H9 (cell line): ENCODE measurements around the gene PPP3CA. TPM values are rescaled to one million over a fixed set of nuclear protein-coding genes. Genes with fewer than 3 reads are reported as not detected.

Source experiments
- DNase-seq: peaks from one replicate; pipeline ENCODE4 v3.0.0-alpha.2; 2017
- H2AFZ ChIP-seq: one replicate; pipeline ENCODE4 v1.6.1; 2013; ENCODE audit warnings: mild to moderate bottlenecking, low read length, control low read depth, moderate library complexity
- H2AK5ac ChIP-seq: 2 replicates; pipeline ENCODE4 v1.6.1; 2013; ENCODE audit warnings: low read length, control low read depth, mixed read lengths; ENCODE audit not compliant: insufficient read length
- H2BK120ac ChIP-seq: one replicate; pipeline ENCODE4 v1.6.1; 2013; ENCODE audit warnings: low read depth, mild to moderate bottlenecking, low read length, control low read depth, inconsistent platforms; ENCODE audit not compliant: poor library complexity, severe bottlenecking
- H2BK12ac ChIP-seq: 2 replicates; pipeline ENCODE4 v1.6.1; 2013; ENCODE audit warnings: low read length, control low read depth, mixed read lengths, low read depth; ENCODE audit not compliant: insufficient read length
- H2BK15ac ChIP-seq: 2 replicates; pipeline ENCODE4 v1.6.1; 2013; ENCODE audit warnings: low read depth, low read length, control low read depth
- H2BK20ac ChIP-seq: one replicate; pipeline ENCODE4 v1.6.1; 2013; ENCODE audit warnings: low read depth, mild to moderate bottlenecking, low read length, control low read depth, inconsistent platforms; ENCODE audit not compliant: poor library complexity, severe bottlenecking
- H2BK5ac ChIP-seq: 2 replicates; pipeline ENCODE4 v1.6.1; 2013; ENCODE audit warnings: low read length, control low read depth, mixed read lengths; ENCODE audit not compliant: insufficient read length
- H3K14ac ChIP-seq: 2 replicates; pipeline ENCODE4 v1.6.1; 2013; ENCODE audit warnings: low read length, control low read depth; ENCODE audit not compliant: insufficient read depth
- H3K18ac ChIP-seq: 2 replicates; pipeline ENCODE4 v1.6.1; 2013; ENCODE audit warnings: low read depth, mild to moderate bottlenecking, mixed read lengths, low read length, control low read depth; ENCODE audit not compliant: insufficient read length
- H3K23ac ChIP-seq: 2 replicates; pipeline ENCODE4 v1.6.1; 2013; ENCODE audit warnings: low read length, control low read depth, mixed read lengths, low read depth; ENCODE audit not compliant: insufficient read length
- H3K23me2 ChIP-seq: 2 replicates; pipeline ENCODE4 v1.6.1; 2013; ENCODE audit warnings: low read depth, mild to moderate bottlenecking, mixed read lengths, low read length, control low read depth; ENCODE audit not compliant: insufficient read length, poor library complexity, severe bottlenecking
- H3K27ac ChIP-seq: 2 replicates; pipeline ENCODE4 v1.5.1; 2013; ENCODE audit warnings: low read length, control low read depth, mixed read lengths, low read depth; ENCODE audit not compliant: insufficient read length
- H3K27me3 ChIP-seq: 2 replicates; pipeline ENCODE4 v1.6.1; 2013; ENCODE audit warnings: low read length, control low read depth, inconsistent platforms; ENCODE audit not compliant: insufficient read depth
- H3K4ac ChIP-seq: 2 replicates; pipeline ENCODE4 v1.6.1; 2013; ENCODE audit warnings: low read depth, mild to moderate bottlenecking, control low read depth, inconsistent platforms, low read length, moderate library complexity
- H3K4me1 ChIP-seq: 2 replicates; pipeline ENCODE4 v1.6.1; 2013; ENCODE audit warnings: low read length, control low read depth, inconsistent platforms; ENCODE audit not compliant: insufficient read depth
- H3K4me2 ChIP-seq: 2 replicates; pipeline ENCODE4 v1.6.1; 2013; ENCODE audit warnings: low read length, control low read depth, mixed read lengths; ENCODE audit not compliant: insufficient read length, insufficient read depth
- H3K56ac ChIP-seq: 2 replicates; pipeline ENCODE4 v1.6.1; 2013; ENCODE audit warnings: low read depth, mild to moderate bottlenecking, mixed read lengths, low read length, control low read depth; ENCODE audit not compliant: insufficient read length
- H3K79me1 ChIP-seq: 2 replicates; pipeline ENCODE4 v1.6.1; 2013; ENCODE audit warnings: low read depth, mild to moderate bottlenecking, moderate library complexity, low read length, control low read depth, inconsistent platforms; ENCODE audit not compliant: insufficient read depth, poor library complexity, severe bottlenecking
- H3K79me2 ChIP-seq: 2 replicates; pipeline ENCODE4 v1.6.1; 2013; ENCODE audit warnings: low read length, control low read depth, inconsistent platforms; ENCODE audit not compliant: insufficient read depth
- H3K9ac ChIP-seq: 2 replicates; pipeline ENCODE4 v1.6.1; 2013; ENCODE audit warnings: low read length, control low read depth, mixed read lengths; ENCODE audit not compliant: insufficient read length; ENCODE audit errors: extremely low read depth
- H3K9me3 ChIP-seq: one replicate; pipeline ENCODE4 v1.6.1; 2013; ENCODE audit warnings: low read depth, low read length, inconsistent platforms; ENCODE audit not compliant: control insufficient read depth
- H3T11ph ChIP-seq: one replicate; pipeline ENCODE4 v1.6.1; 2013; ENCODE audit warnings: mild to moderate bottlenecking, low read length, control low read depth, inconsistent platforms
- H4K20me1 ChIP-seq: one replicate; pipeline ENCODE4 v1.6.1; 2013; ENCODE audit not compliant: control insufficient read depth, insufficient read length, insufficient read depth
- H4K5ac ChIP-seq: 2 replicates; pipeline ENCODE4 v1.6.1; 2013; ENCODE audit warnings: low read depth, mild to moderate bottlenecking, mixed read lengths, low read length, control low read depth; ENCODE audit not compliant: insufficient read length
- H4K8ac ChIP-seq: replicated peaks from 2 replicates; pipeline ENCODE4 v1.6.1; 2013; ENCODE audit warnings: low read length, control low read depth, mixed read lengths, low read depth; ENCODE audit not compliant: insufficient read length
- H4K91ac ChIP-seq: 2 replicates; pipeline ENCODE4 v1.6.1; 2013; ENCODE audit warnings: low read depth, mild to moderate bottlenecking, moderate library complexity, mixed read lengths, low read length, control low read depth; ENCODE audit not compliant: insufficient read length
- H3K27ac Mint-ChIP-seq, 3 experiments: 2 replicates in 2 of 3; 3 replicates in 1 of 3; pipeline ENCODE4 v1.8.0; 2020 to 2021; ENCODE audit warnings: mixed read lengths in 3 of 3, mild to moderate bottlenecking in 1 of 3, moderate library complexity in 1 of 3
- H3K27me3 Mint-ChIP-seq: 2 replicates; pipeline ENCODE4 v1.8.0; 2021; ENCODE audit warnings: low read depth, mild to moderate bottlenecking, moderate library complexity, mixed read lengths
- H3K36me3 Mint-ChIP-seq, 3 experiments: 2 replicates in 2 of 3; 3 replicates in 1 of 3; pipeline ENCODE4 v1.8.0; 2020 to 2021; ENCODE audit warnings: low read depth in 3 of 3, mixed read lengths in 3 of 3; ENCODE audit not compliant: insufficient read depth in 1 of 3
- H3K4me1 Mint-ChIP-seq, 2 experiments: 2 replicates each; pipeline ENCODE4 v1.8.0; 2020; ENCODE audit warnings: mixed read lengths in 2 of 2
- H3K4me3 Mint-ChIP-seq, 2 experiments: 2 replicates in 1 of 2; 3 replicates in 1 of 2; pipeline ENCODE4 v1.8.0; 2020 to 2021; ENCODE audit warnings: mild to moderate bottlenecking in 2 of 2, mixed read lengths in 2 of 2, moderate library complexity in 1 of 2
- H3K9me3 Mint-ChIP-seq, 2 experiments: 2 replicates in 1 of 2; 3 replicates in 1 of 2; pipeline ENCODE4 v1.8.0; 2020; ENCODE audit warnings: mild to moderate bottlenecking in 2 of 2, mixed read lengths in 2 of 2, moderate library complexity in 1 of 2
- WGBS: extraction: QIAGEN DNeasy Blood & Tissue Kit; methylation state at CpG from one replicate; pipeline ENCODE4 v1.1.7; 2013; ENCODE audit warnings: missing lambda C conversion rate, low lambda C conversion rate, mixed read lengths; ENCODE audit not compliant: insufficient read length; ENCODE audit errors: extremely low coverage; 5-methylcytosine and 5-hydroxymethylcytosine counted together
- total RNA-seq: library from RNA; stranded (reverse); gene quantifications from 2 replicates; pipeline ENCODE4 v1.2.1, GENCODE V29; 2021
- TF ChIP-seq, protein P1 (sequence below): fragments of 200-600 bp; sonication (generic); conservative IDR thresholded peaks from 3 replicates; pipeline ENCODE4 v1.8.0; 2021; ENCODE audit warnings: antibody characterized with exemption, mild to moderate bottlenecking

PPP3CA gene
- total RNA-seq, 1 experiment from 2014 or later = 16.8 TPM

DNA sequence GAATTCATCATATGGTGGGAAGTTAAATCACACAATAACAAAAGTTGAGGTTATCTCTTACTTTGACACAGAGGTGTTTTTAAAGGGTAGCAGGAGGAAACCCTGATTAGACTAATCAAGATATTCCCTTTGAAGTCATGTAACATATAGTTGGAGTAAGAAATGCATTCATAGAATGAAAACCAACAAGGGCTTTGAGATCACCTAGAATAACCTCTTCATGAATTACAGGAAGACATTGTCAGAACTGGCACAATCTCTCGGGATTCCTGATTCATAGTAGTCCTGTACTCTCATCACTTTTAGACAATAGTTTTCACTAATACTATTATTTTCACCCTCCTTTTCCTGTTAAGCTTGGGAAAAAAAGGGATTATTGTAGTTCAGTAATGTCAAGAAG, 170.2 kb downstream of the PPP3CA start:
- peaks cover 2 to 4% (median 3%) of the 10 kb centered on the region in 3 experiments for H3K36me3 Mint-ChIP-seq
- Histone ChIP-seq H2BK12ac (no peak overlapping the region), H2AFZ (no peak overlapping the region), H4K8ac (no peak overlapping the region), H3K79me1 (no peaks in the 10 kb centered on the region), H3K56ac (no peak overlapping the region), H3K27ac (no peak overlapping the region), H3K4me2 (no peak overlapping the region), H3K9me3 (no peaks in the 10 kb centered on the region), H2AK5ac (no peak overlapping the region), H4K5ac (no peak overlapping the region), H4K20me1 (no peaks in the 10 kb centered on the region), H2BK5ac (no peak overlapping the region), H4K91ac (no peak overlapping the region), H2BK15ac (no peak overlapping the region), H3K23me2 (no peaks in the 10 kb centered on the region), H3K9ac (no peak overlapping the region), H3K4me1 (no peaks in the 10 kb centered on the region), H2BK20ac (no peak overlapping the region), H2BK120ac (no peak overlapping the region), H3K79me2 (no peaks in the 10 kb centered on the region), H3K14ac (no peak overlapping the region), H3K18ac (no peak overlapping the region), H3T11ph (no peak overlapping the region), H3K27me3 (no peaks in the 10 kb centered on the region), H3K4ac (no peak overlapping the region), H3K23ac (no peak overlapping the region)
- peaks cover 2 to 3% of the 10 kb centered on the region in 2 experiments; a peak in 3 of 5 replicates for H3K9me3 Mint-ChIP-seq
- TF ChIP-seq, protein P1, sequence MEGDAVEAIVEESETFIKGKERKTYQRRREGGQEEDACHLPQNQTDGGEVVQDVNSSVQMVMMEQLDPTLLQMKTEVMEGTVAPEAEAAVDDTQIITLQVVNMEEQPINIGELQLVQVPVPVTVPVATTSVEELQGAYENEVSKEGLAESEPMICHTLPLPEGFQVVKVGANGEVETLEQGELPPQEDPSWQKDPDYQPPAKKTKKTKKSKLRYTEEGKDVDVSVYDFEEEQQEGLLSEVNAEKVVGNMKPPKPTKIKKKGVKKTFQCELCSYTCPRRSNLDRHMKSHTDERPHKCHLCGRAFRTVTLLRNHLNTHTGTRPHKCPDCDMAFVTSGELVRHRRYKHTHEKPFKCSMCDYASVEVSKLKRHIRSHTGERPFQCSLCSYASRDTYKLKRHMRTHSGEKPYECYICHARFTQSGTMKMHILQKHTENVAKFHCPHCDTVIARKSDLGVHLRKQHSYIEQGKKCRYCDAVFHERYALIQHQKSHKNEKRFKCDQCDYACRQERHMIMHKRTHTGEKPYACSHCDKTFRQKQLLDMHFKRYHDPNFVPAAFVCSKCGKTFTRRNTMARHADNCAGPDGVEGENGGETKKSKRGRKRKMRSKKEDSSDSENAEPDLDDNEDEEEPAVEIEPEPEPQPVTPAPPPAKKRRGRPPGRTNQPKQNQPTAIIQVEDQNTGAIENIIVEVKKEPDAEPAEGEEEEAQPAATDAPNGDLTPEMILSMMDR = no peak
- no peak overlapping the region; a peak in 1 of 7 replicates for H3K27ac Mint-ChIP-seq
- H3K27me3 Mint-ChIP-seq = no peaks in the 10 kb centered on the region
- DNase-seq = no peak
- H3K4me1 Mint-ChIP-seq = peaks cover 17 to 31% of the 10 kb centered on the region in 2 experiments
- no CpG with 5 or more reads among the region's 1 CpG for WGBS
- H3K4me3 Mint-ChIP-seq = no peak overlapping the region; a peak in 1 of 5 replicates
